HepG2 (cell line): Measurements from ENCODE around the gene BATF. TPM values are rescaled to one million over a fixed set of nuclear protein-coding genes. Genes with fewer than 3 reads are reported as not detected.

Experiments
- BATF2 ChIP-seq: sonication (generic); formaldehyde crosslinking; IDR thresholded peaks from 2 replicates; pipeline ENCODE4 v1.8.0; 2022; ENCODE audit warnings: mild to moderate bottlenecking, missing genetic modification reagents, moderate library complexity
- BCL6 ChIP-seq: IDR thresholded peaks from 2 replicates; pipeline ENCODE4 v1.6.1; 2016; ENCODE audit warnings: missing genetic modification reagents, missing compliant biosample characterization
- BHLHE40 ChIP-seq: IDR thresholded peaks from 2 replicates; pipeline ENCODE4 v1.6.1; 2011; ENCODE audit warnings: low read length, improper control_type of control experiment
- CEBPB ChIP-seq: IDR thresholded peaks from 2 replicates; pipeline ENCODE4 v1.6.1; 2011; ENCODE audit warnings: low read depth, low read length, improper control_type of control experiment, borderline replicate concordance
- HIVEP1 ChIP-seq: sonication (generic); formaldehyde crosslinking; IDR thresholded peaks from 2 replicates; pipeline ENCODE4 v1.4.0; 2020; ENCODE audit warnings: mild to moderate bottlenecking, missing genetic modification reagents
- NFKB2 ChIP-seq: sonication (generic); formaldehyde crosslinking; IDR thresholded peaks from 2 replicates; pipeline ENCODE4 v1.4.0; 2020; ENCODE audit warnings: missing genetic modification reagents, borderline replicate concordance
- REL ChIP-seq: sonication (generic); formaldehyde crosslinking; conservative IDR thresholded peaks from 2 replicates; pipeline ENCODE4 v1.8.0; 2022; ENCODE audit warnings: mild to moderate bottlenecking, missing genetic modification reagents, moderate library complexity
- SAP130 ChIP-seq: IDR thresholded peaks from 2 replicates; pipeline ENCODE4 v1.6.1; 2016; ENCODE audit warnings: low read depth
- SMAD1 ChIP-seq: sonication (generic); formaldehyde crosslinking; IDR thresholded peaks from 2 replicates; pipeline ENCODE4 v1.4.0; 2020; ENCODE audit warnings: missing genetic modification reagents, low read depth, mild to moderate bottlenecking, borderline replicate concordance
- SRSF9 ChIP-seq: fragments of 200-400 bp; formaldehyde crosslinking; IDR thresholded peaks from 2 replicates; pipeline ENCODE4 v1.6.1; 2018; ENCODE audit warnings: borderline replicate concordance, mild to moderate bottlenecking, low read depth, low read length; ENCODE audit not compliant: insufficient read depth, poor library complexity, severe bottlenecking
- TBX2 ChIP-seq: sonication (generic); formaldehyde crosslinking; IDR thresholded peaks from 2 replicates; pipeline ENCODE4 v1.5.0; 2020; ENCODE audit warnings: missing genetic modification reagents, mild to moderate bottlenecking, borderline replicate concordance
- TEAD3 ChIP-seq: optimal IDR thresholded peaks from 2 replicates; pipeline ENCODE3; 2016; ENCODE audit warnings: borderline replicate concordance
- TOPORS ChIP-seq: sonication (generic); formaldehyde crosslinking; IDR thresholded peaks from 2 replicates; pipeline ENCODE4 v1.8.0; 2023; ENCODE audit warnings: mild to moderate bottlenecking, missing genetic modification reagents
- ZBTB49 ChIP-seq: sonication (generic); formaldehyde crosslinking; IDR thresholded peaks from 2 replicates; pipeline ENCODE4 v1.4.0; 2020; ENCODE audit warnings: missing genetic modification reagents, borderline replicate concordance
- ZC3H13 ChIP-seq: sonication (generic); formaldehyde crosslinking; IDR thresholded peaks from 2 replicates; pipeline ENCODE4 v1.8.1; 2023; ENCODE audit warnings: mild to moderate bottlenecking, missing genetic modification reagents, moderate library complexity
- ZFX ChIP-seq: sonication (generic); formaldehyde crosslinking; IDR thresholded peaks from 2 replicates; pipeline ENCODE4 v1.4.0; 2020; ENCODE audit warnings: mild to moderate bottlenecking, low read depth, missing genetic modification reagents, moderate library complexity
- ZNF281 ChIP-seq: sonication (generic); formaldehyde crosslinking; IDR thresholded peaks from 2 replicates; pipeline ENCODE4 v1.4.0; 2020; ENCODE audit warnings: missing genetic modification reagents, borderline replicate concordance
- ZNF33B ChIP-seq: sonication (generic); formaldehyde crosslinking; IDR thresholded peaks from 2 replicates; pipeline ENCODE4 v1.5.1; 2020; ENCODE audit warnings: mild to moderate bottlenecking, missing genetic modification reagents
- ZNF547 ChIP-seq: sonication (generic); formaldehyde crosslinking; IDR thresholded peaks from 2 replicates; pipeline ENCODE4 v1.5.1; 2020; ENCODE audit warnings: mild to moderate bottlenecking, missing genetic modification reagents
- ZNF557 ChIP-seq: sonication (generic); formaldehyde crosslinking; IDR thresholded peaks from 2 replicates; pipeline ENCODE4 v1.4.0; 2020; ENCODE audit warnings: missing genetic modification reagents
- ZNF605 ChIP-seq: sonication (generic); formaldehyde crosslinking; IDR thresholded peaks from 2 replicates; pipeline ENCODE4 v1.8.0; 2022; ENCODE audit warnings: mild to moderate bottlenecking, missing genetic modification reagents
- ZNF619 ChIP-seq: sonication (generic); formaldehyde crosslinking; IDR thresholded peaks from 2 replicates; pipeline ENCODE4 v1.4.0; 2020; ENCODE audit warnings: mild to moderate bottlenecking, missing genetic modification reagents
- ZNF777 ChIP-seq: sonication (generic); formaldehyde crosslinking; IDR thresholded peaks from 2 replicates; pipeline ENCODE4 v1.4.0; 2020; ENCODE audit warnings: missing genetic modification reagents
- ZNF784 ChIP-seq: sonication (generic); formaldehyde crosslinking; IDR thresholded peaks from 2 replicates; pipeline ENCODE4 v1.5.1; 2020; ENCODE audit warnings: missing genetic modification reagents, mild to moderate bottlenecking, borderline replicate concordance
- ZNF792 ChIP-seq: IDR thresholded peaks from 2 replicates; pipeline ENCODE4 v1.6.1; 2016
- polyA plus RNA-seq, 8 experiments: library from polyadenylated mRNA; depleted of rRNA in 3 of 8; stranded (reverse) in 7 of 8; unstranded in 1 of 8; fragments of >200 nt; fragmentation: Illumina TruSeq in 4 of 8; extraction: Trizol in 4 of 8; gene quantifications; 2 replicates each; pipeline versions ENCODE4 v1.2.1 to v1.2.3, GENCODE V29; 2011 to 2016; ENCODE audit warnings: low read depth in 4 of 8, missing spikeins in 1 of 8, mixed read lengths in 1 of 8; ENCODE audit not compliant: insufficient read depth in 1 of 8
- total RNA-seq, 5 experiments: library from RNA; depleted of rRNA; stranded (reverse); fragments of >200 nt; fragmentation: Illumina TruSeq; extraction: Trizol; gene quantifications; 2 replicates each; pipeline ENCODE4 v1.2.3, GENCODE V29; 2016; ENCODE audit warnings: low read depth in 1 of 5

BATF gene
- total and polyA plus RNA-seq, 2 of the 13 experiments (the other 11 are each of a cell fraction or from before 2014, with no cell fraction given) = 0.22 to 0.37 TPM

- TF ChIP-seq ZNF777 (CRISPR knock-in tag) (0 out of 2 replicates have a peak, but pooled peaks have one; percentile 18), BHLHE40 (no peak), CEBPB (no peak), ZNF784 (CRISPR knock-in tag) (no peak), NFKB2 (CRISPR knock-in tag) (0 out of 2 replicates have a peak, but pooled peaks have one; percentile 37), ZNF557 (CRISPR knock-in tag) (no peak), SAP130 (CRISPR knock-in tag) (peak; percentile 35; the same call in 1 of the 2 replicates), HIVEP1 (CRISPR knock-in tag) (peak; percentile 69), SRSF9 (no peak), REL (CRISPR knock-in tag) (0 out of 2 replicates have a peak, but pooled peaks have one; percentile 56), ZFX (CRISPR knock-in tag) (peak; percentile 19; the same call in 1 of the 2 replicates), TEAD3 (CRISPR knock-in tag) (no peak), TOPORS (CRISPR knock-in tag) (0 out of 2 replicates have a peak, but pooled peaks have one; percentile 33), ZC3H13 (CRISPR knock-in tag) (0 out of 2 replicates have a peak, but pooled peaks have one; percentile 56), BATF2 (CRISPR knock-in tag) (0 out of 2 replicates have a peak, but pooled peaks have one; percentile 37), ZNF33B (CRISPR knock-in tag) (0 out of 2 replicates have a peak, but pooled peaks have one; percentile 1), ZNF619 (peak; percentile 76; the same call in 1 of the 2 replicates), TBX2 (no peak), BCL6 (CRISPR knock-in tag) (no peak), SMAD1 (no peak), ZNF792 (CRISPR knock-in tag) (no peak), ZNF281 (CRISPR knock-in tag) (no peak), ZNF605 (CRISPR knock-in tag) (0 out of 2 replicates have a peak, but pooled peaks have one; percentile 34), ZBTB49 (CRISPR knock-in tag) (no peak), ZNF547 (CRISPR knock-in tag) (0 out of 2 replicates have a peak, but pooled peaks have one; percentile 13)
Measured at GRCh38 chr14:75579338-75579864, 57.1 kb downstream of the BATF start (continued).
